ENCODE measurements around the gene GTPBP1.

Gene GTPBP1

GRCh38 chr22:38704654-38705234, 1.0 kb upstream of the GTPBP1 start:
- ATAC-seq, result no peak

DNA sequence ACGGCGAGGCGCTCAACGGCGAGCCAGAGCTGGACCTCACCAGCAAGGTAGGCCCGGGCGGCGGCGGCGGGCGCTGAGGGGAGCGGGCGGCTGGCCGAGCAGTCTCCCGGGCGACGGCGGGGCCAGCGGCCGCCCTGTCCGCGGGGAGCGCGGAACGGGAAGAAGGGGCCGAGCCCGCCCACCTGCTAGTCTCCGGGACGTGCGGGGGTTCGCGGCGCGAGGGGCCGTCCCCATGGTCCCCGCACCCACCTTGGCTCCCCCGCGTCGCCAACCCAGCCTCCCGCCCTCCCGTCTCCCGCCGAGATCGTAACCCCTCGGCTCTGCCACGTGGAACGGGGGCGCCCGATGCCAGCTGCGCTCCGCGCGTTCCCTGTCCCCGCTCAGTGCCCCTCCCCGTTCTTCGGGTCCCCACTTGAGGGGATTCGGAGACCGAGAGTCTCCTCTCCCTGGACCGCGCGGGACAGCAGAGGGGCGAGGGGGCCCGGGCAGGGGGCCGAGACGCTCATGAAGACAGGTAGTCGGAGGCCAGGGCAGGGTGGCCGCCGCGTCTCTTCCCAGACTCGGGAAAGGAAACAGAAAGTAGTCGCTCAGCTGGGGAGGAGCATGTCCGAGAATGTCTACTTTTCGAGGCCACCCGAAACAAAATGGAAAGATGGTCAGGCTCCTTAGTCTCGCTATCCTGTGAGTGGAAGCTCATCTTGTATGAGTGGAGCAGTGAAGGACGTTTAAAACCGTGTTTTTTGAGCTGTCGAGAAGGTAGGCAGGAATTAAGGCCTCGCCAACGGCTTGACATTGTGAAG, 557 bp downstream of the GTPBP1 start:
- ATAC-seq, result no peak

DNA sequence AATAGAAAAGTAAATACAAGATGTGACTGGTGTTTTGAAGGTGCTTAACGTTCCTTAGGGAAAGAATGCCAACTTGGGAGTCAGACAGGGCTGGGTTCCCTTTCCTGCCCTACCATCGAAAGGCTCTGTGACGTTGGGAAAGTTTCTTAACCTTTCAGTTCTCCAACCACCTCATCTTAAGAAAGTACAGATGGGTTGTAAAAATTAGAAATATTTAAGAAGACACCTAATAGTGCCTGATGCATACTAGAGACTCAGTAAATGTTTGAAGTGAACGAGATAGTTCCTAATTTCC, 1.1 kb downstream of the GTPBP1 start:
- no peak for ATAC-seq

DNA sequence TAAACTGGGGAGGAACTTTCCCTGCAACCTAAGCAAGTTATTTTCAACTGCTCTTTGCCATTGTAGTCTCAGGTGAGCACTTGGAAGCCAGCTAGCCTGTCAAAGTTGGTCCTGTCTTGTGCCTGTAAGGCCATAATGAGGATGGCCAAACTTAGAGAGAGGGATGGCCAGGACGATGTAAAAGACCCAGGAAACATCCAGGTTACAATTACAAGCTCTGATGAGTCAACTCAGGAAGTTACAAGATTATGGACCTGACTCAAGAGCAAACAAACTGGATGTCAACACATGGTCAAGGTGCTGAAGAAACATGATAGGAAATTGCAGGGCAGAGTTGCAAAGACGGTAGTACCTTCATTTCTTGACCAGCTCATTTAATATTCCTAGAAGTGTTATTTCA, 1.6 kb downstream of the GTPBP1 start:
- no peak for ATAC-seq

DNA sequence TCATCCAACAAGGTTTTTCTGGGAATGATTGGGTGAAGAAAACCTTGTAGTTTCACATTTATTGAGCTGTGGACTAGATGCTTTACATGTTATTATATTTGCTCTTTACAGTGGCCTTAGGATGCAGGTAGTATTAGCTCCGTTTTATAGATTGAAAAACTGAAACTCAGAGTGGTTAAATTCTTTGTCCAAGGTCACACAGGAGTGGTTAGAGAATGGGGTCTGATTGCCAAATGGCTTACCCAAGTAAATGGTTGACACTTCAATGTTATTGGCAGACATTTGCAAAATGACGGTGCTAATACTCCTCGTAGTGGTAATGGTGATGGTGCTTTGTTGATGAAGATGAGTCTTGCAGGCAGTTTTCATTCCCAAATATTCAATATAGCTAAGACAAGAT, 2.2 kb downstream of the GTPBP1 start:
- ATAC-seq, result no peak

- ATAC-seq, result no peak
Measured at GRCh38 chr22:38709306-38709705, 3.6 kb downstream of the GTPBP1 start.

- no peak for ATAC-seq
Measured at GRCh38 chr22:38710351-38710750, 4.6 kb downstream of the GTPBP1 start.

DNA sequence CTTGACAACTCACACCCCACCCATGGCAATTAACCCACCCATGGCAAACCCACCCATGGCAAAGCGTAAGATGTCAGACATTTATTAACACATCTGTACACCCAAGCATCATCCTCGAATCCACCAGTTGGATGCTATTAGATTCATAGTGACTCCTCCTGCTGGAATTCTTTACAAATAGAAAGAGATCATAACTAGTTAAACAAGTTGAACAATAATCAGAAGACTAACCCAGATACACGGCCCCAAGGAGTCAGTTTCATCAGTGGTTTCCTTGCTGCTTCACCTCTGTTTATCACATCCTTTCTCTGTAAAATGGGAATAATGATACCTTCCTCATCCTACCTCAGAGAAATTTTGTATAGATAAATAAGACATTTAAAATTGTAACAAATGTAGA, 5.1 kb downstream of the GTPBP1 start:
- ATAC-seq, result no peak

DNA sequence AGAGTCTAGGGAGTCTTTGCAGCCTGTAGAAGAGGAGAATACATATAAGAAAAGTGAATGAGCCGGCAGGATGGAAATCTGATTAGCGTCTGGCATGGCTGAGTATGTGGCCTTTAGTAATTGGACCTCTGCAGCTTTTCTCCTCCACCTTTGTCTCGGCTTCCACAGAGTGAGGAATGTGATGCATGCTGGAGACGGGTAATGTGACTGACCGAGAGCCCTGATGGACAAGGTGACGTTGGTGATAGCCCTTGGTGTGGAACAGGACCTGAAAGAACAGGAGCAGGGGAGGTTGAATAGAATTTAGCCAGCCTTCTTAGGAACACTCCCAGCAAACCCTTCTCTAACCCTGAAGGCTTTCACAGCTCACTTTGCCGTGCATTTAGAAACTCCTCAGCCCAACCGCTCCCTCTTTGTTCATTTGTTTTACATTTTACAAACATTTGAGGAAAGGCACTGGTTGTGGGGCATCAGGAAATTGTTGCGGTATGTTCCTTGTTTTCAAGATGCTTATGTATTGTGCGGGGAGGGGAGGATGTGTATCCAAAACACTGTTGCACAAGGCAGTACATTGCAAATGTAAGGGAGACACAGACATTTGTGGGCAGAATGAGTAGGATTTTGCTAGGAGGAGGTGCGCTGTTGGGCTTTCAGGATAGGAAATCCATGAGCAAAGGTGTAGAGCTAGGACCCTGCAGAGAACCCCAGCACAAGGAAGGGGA, 6.9 kb downstream of the GTPBP1 start:
- ATAC-seq, result no peak

- ATAC-seq, result no peak
Measured at GRCh38 chr22:38713921-38714320, 8.2 kb downstream of the GTPBP1 start.

GRCh38 chr22:38715176-38715764, 9.5 kb downstream of the GTPBP1 start:
- no peak for ATAC-seq

DNA sequence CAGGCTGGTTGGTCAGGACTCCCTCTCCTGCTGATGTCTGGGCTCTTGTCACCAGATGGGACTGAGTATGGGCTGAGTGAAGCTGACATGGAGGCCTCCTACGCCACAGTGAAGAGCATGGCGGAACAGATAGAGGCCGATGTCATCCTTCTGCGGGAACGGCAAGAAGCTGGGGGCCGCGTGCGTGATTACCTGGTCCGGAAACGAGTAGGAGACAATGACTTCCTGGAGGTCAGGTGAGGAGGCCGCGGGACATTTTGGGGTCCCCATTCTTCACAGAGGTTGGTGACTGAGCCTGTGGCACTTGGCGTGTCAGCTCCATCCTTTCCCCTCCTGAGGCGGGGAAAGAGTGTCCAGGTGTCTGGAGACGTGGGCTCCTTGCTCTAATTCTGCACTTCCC, 10.1 kb downstream of the GTPBP1 start:
- no peak for ATAC-seq

DNA sequence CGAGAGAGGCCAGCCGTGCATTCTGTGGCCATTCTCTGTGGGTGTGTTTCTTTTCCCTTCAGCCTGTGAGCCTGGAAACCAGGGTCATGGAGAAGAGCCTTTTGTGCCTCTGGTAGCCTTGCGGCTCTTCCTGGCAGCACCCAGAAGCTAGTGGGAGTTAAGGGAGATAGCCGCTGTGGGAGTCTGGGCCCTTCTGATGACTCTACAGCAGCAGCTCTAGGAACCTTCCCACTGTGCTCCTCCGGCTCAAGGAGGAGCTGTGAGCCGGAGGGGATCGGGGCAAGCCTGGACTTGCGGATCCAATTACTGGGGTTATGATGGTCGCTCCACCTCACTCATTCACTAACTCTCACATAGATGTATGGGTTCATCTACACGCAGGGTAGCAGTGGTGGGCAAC, 10.5 kb downstream of the GTPBP1 start:
- no peak for ATAC-seq

GRCh38 chr22:38716826-38717225, 11.1 kb downstream of the GTPBP1 start:
- no peak for ATAC-seq

GRCh38 chr22:38717244-38717643, 11.5 kb downstream of the GTPBP1 start:
- no peak for ATAC-seq

DNA sequence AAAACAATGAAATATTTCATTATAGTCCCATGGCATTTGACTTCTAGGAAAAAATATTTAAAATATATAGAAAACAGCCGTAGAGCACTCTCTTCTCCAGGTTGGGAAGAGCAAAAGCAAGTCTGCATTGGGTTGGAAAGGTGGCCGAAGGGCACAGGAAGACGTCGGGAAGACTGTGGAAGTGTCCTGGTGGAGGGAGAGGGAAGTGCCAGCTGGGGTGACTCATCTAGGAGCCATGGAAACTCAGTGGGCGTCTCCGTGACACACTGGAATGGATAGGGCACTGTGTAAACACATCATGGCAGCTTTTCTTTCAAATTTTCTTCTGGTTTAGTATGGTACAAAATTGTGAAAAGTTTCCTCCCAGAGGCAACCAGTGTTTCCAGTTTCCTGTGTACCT, 12.7 kb downstream of the GTPBP1 start:
- no peak for ATAC-seq

DNA sequence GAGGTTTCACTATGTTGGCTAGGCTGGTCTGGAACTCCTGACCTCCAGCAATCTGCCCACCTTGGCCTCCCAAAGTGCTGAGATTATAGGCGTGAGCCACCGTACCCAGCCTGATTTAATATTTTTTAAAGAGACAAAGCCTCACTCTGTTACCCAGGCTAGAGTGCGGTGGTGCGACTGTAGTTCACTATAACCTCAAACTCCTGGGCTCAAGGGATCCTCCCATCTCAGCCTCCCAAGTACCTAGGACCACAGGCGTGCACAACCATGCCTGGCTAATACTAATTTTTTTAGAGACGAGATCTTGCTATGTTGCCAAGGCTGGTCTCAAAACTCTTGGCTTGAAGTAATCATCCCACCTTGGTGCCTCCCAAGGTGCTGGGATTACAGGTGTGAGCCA, 13.5 kb downstream of the GTPBP1 start:
- no peak for ATAC-seq

DNA sequence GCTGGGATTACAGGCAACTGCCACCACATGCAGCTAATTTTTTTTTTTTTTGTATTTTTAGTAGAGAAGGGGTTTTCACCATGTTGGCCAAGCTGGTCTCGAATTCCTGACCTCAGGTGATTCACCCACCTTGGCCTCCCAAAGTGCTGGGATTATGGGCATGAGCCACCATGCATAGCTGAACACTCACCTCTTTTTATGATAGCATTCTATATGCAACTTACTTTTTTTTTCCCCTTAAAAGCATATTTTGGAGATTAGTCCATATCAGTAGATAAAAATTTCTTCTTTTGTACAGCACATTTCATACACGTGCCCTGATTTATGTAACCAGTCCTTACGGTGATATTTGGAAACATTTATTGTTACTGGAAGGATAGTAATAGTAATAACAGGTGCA, 14.6 kb downstream of the GTPBP1 start:
- no peak for ATAC-seq

GRCh38 chr22:38721551-38721950, 15.8 kb downstream of the GTPBP1 start:
- ATAC-seq, result no peak

DNA sequence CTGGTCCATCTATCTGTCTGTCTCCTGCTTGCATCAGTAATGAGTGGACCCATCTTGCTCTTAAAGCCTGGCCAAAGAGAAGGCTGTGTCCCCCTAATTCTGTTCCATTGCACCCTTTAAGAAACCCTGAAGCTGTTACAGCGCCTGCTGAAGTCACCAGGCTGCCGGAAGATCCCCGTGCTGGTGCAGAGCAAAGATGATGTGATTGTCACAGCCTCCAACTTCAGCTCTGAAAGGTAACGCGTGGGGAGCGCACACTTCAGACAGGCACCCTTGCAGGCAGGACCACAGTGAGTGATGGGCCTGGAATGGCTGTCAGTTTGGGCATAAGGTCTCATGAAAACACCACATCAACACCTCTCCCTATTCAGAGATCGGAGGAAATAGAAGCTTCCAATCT, 18.4 kb downstream of the GTPBP1 start:
- ATAC-seq, result no peak

GRCh38 chr22:38724926-38725571, 19.3 kb downstream of the GTPBP1 start:
- peak; percentile 75 to 78 for ATAC-seq

DNA sequence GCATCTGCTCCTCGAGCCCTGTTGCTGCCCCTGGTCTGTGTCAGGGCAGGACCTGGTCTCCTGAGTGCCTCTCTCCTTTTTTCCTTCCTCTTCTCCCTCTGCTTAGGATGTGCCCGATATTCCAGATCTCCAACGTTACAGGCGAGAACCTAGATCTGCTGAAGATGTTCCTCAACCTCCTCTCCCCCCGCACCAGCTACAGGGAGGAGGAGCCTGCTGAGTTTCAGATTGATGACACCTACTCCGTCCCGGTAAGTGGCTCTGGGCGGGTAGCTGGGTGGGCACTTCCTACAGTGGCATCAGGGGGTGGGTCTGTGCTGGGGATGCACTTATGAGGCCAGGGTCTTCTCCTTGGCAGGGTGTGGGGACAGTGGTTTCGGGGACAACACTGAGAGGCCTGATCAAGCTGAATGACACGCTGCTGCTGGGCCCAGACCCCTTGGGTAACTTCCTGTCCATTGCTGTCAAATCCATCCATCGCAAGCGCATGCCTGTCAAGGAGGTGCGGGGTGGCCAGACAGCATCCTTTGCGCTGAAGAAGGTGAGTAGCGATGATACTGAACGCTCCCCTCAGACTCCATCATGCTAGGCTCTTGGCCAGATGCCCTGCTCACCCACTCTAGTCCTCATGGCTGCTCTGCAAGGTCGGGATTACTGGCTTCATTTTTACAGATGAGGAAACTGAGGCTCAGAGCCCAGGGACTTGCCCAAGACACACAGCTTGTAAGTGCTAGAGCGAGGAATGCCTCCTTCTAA, 20.3 kb downstream of the GTPBP1 start:
- ATAC-seq, result no peak

- ATAC-seq, result no peak
Measured at GRCh38 chr22:38727123-38727522, 21.4 kb downstream of the GTPBP1 start.
